Measurements from ENCODE around the gene MACROD2.

The MACROD2 gene

GRCh38 chr20:14765370-14765701 lies 770.0 kb downstream of the MACROD2 start:
- CTCF ChIA-PET, result no interaction called here

DNA sequence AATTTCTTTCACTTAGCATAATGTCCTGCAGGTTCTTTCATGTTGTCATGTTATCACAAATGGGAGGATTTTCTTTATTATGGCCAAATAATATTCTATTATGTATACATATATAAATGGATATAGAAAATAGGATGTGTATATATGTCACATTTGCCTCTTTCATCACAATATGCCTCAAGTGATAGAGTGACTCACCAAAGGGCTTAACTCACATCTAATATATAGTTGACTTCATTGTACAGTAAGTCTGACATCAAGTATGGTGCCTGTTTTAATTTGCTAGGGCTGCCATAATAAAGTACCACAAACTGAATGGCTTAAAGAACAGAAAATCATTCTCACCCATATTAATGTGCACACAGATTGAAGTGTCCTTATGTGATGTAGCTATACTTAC lies 778.2 kb downstream of the MACROD2 start:
- TF ChIP-seq, protein P1, sequence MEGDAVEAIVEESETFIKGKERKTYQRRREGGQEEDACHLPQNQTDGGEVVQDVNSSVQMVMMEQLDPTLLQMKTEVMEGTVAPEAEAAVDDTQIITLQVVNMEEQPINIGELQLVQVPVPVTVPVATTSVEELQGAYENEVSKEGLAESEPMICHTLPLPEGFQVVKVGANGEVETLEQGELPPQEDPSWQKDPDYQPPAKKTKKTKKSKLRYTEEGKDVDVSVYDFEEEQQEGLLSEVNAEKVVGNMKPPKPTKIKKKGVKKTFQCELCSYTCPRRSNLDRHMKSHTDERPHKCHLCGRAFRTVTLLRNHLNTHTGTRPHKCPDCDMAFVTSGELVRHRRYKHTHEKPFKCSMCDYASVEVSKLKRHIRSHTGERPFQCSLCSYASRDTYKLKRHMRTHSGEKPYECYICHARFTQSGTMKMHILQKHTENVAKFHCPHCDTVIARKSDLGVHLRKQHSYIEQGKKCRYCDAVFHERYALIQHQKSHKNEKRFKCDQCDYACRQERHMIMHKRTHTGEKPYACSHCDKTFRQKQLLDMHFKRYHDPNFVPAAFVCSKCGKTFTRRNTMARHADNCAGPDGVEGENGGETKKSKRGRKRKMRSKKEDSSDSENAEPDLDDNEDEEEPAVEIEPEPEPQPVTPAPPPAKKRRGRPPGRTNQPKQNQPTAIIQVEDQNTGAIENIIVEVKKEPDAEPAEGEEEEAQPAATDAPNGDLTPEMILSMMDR (conservative IDR thresholded peaks at IDR 0.05; ENCODE audit: low read depth), result no peak
- H3K27ac ChIP-seq, result no peak overlapping the region
- no peak for DNase-seq (ENCODE audit: low spot score)
- ChIA-PET CTCF (interaction anchor here (0.6 kb wide), 1 partner anchor 51 kb away, joined by 3 read pairs; no protein-coding TSS in a partner anchor), POLR2A (ENCODE audit: low non-redundant PET) (no interaction called here)

More at GRCh38 chr20:14765370-14765701, 770.0 kb downstream of the MACROD2 start:
- DNase-seq (ENCODE audit: low spot score), result no peak
- no peak overlapping the region for H3K27ac ChIP-seq
- POLR2A ChIA-PET (ENCODE audit: low non-redundant PET), result interaction anchor here (0.6 kb wide), 1 partner anchor 65 kb away, joined by 3 read pairs; no protein-coding TSS in a partner anchor
- TF ChIP-seq, protein P1 (conservative IDR thresholded peaks at IDR 0.05; ENCODE audit: low read depth), result no peak

DNA sequence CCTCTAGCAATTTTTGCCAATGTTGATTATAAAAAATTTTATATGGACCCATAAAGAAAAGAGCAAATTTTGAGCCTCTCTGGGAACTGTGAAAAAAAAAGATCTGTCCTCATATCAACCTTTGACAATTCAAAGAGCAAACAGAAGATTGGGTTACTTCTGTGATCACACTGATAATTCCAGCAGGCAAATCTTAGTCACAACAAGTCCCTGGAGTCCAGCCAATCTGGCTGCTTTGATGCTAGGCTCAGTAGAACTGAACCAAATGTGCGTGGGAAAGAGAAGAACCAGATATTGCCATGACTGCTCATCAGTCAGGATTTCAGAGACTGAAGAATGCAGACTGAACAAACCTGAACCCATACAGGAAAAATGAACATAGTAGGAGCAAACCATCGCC lies 780.5 kb downstream of the MACROD2 start:
- TF ChIP-seq, protein P1 (conservative IDR thresholded peaks at IDR 0.05; ENCODE audit: low read depth), result no peak

DNA sequence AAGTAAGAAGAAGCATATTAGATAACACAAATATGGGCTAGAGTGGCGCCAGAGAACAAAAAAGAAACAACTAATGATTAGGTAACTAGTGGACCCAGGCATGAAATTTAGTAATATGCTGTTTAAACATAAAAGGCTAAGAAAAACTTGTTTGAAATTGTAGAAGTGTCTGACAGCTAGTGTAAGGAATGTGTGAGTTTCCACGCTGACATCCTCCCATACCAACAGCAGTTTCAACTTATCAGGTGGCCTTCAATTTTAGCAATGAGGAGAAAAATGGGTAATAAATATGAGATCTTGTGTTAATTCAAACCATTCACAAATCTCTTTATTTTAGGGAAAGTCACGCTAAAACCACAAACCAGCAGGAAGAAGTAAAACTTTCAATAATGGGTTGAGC lies 782.3 kb downstream of the MACROD2 start:
- no peak overlapping the region for H3K27ac ChIP-seq
- peak; percentile 20 for DNase-seq (ENCODE audit: low spot score)
- POLR2A ChIA-PET (ENCODE audit: low non-redundant PET), result interaction anchor here (0.6 kb wide), 1 partner anchor 54 kb away, joined by 3 read pairs; no protein-coding TSS in a partner anchor
- TF ChIP-seq, protein P1 (conservative IDR thresholded peaks at IDR 0.05; ENCODE audit: low read depth), result no peak
- CTCF ChIA-PET, result interaction anchor here (0.7 kb wide), 1 partner anchor 565 kb away, joined by 3 read pairs; no protein-coding TSS in a partner anchor

More for the DNA sequence above, 780.5 kb downstream of the MACROD2 start:
- POLR2A ChIA-PET (ENCODE audit: low non-redundant PET), result no interaction called here
- DNase-seq (ENCODE audit: low spot score), result peak; percentile 27
- H3K27ac ChIP-seq, result no peak overlapping the region
- CTCF ChIA-PET, result interaction anchor here (0.7 kb wide), 1 partner anchor 351 kb away, joined by 3 read pairs; no protein-coding TSS in a partner anchor

- DNase-seq (ENCODE audit: low spot score), result no peak
- POLR2A ChIA-PET (ENCODE audit: low non-redundant PET), result interaction anchor here (0.6 kb wide), 1 partner anchor 54 kb away, joined by 3 read pairs; no protein-coding TSS in a partner anchor
- CTCF ChIA-PET, result interaction anchor here (0.6 kb wide), 1 partner anchor 74 kb away, joined by 3 read pairs; no protein-coding TSS in a partner anchor
- no peak overlapping the region for H3K27ac ChIP-seq
- TF ChIP-seq, protein P1 (conservative IDR thresholded peaks at IDR 0.05; ENCODE audit: low read depth), result no peak
Measured at GRCh38 chr20:14778096-14778495, 782.8 kb downstream of the MACROD2 start.

- CTCF ChIA-PET, result no interaction called here
- H3K27ac ChIP-seq, result no peak overlapping the region
- no peak for DNase-seq (ENCODE audit: low spot score)
- TF ChIP-seq, protein P1 (conservative IDR thresholded peaks at IDR 0.05; ENCODE audit: low read depth), result no peak
- POLR2A ChIA-PET (ENCODE audit: low non-redundant PET), result no interaction called here
Measured at GRCh38 chr20:14778875-14779274, 783.6 kb downstream of the MACROD2 start.
